H1 (cell line): ENCODE measurements around the gene NABP1. TPM values are rescaled to one million over a fixed set of nuclear protein-coding genes. Genes with fewer than 3 reads are reported as not detected.

ENCODE experiments used
- polyA plus RNA-seq, 7 experiments: library from polyadenylated mRNA; depleted of rRNA in 3 of 7; stranded (reverse) in 5 of 7; unstranded in 2 of 7; fragments of >200 nt in 5 of 7; fragments of 200-250 nt in 2 of 7; gene quantifications; 1 replicate in 5 of 7; 2 replicates in 1 of 7; 4 replicates in 1 of 7; pipeline versions ENCODE4 v1.2.1 to v1.2.3, GENCODE V29; 2011 to 2013; ENCODE audit warnings: missing spikeins in 2 of 7, mixed read lengths in 2 of 7
- small RNA-seq: library from polyadenylated mRNA; stranded (forward); fragments of <200 nt; extraction: miRNeasy Mini kit (QIAGEN cat#:217004); gene quantifications from one replicate; pipeline ENCODE3, GENCODE V24; 2013; ENCODE audit not compliant: insufficient read depth
- total RNA-seq: library from RNA; stranded (reverse); fragmentation: NEBNext Ultra II Directional; extraction: Animal tissue kit (Norgen Biotek cat#: 25700); gene quantifications from 2 replicates; pipeline ENCODE4 v1.2.1, GENCODE V29; 2021

The NABP1 gene
- total and polyA plus RNA-seq, 2 of the 8 experiments (the other 6 are each of a cell fraction or from before 2014, with no cell fraction given): 0.63 to 4.8 TPM

Small RNAs within 50 kb of the gene (small RNA-seq; reads per million reads assigned to genes)
- gene RF02271: not detected

Other genes starting within 250 kb of the NABP1 start
- not detected in 2 replicates for gene CAVIN2, start 169.0 kb downstream of the NABP1 start, total RNA-seq
- 0.03 TPM in 2 replicates for gene CAVIN2, start 169.0 kb downstream of the NABP1 start, polyA plus RNA-seq (2011; rRNA removed)